ENCODE measurements around the gene APBB3. TPM values are rescaled to one million over a fixed set of nuclear protein-coding genes. Genes with fewer than 3 reads are reported as not detected.

The APBB3 gene
- polyA plus RNA-seq, 3 donors, result 4.9 to 211 (median 7.4) TPM

- DNase-seq, result peak in 1 of 3 donors; percentile 5
- Histone ChIP-seq H3K36me3 (replicated peaks in 1 of 2; ENCODE audit: control insufficient read depth in 1 of 2, insufficient read depth in 2 of 2, low read length in 2 of 2) (peaks cover 12 to 51% of the 10 kb centered on the region in 2 donors), H3K4me3 (replicated peaks in 1 of 3; ENCODE audit: low read depth in 2 of 3, low read length in 3 of 3) (no peak overlapping the region), H3K79me2 (ENCODE audit: insufficient read depth, low read length) (peaks cover 16% of the 10 kb centered on the region), H3K27ac (ENCODE audit: low read depth in 1 of 2, low read length in 2 of 2) (no peak overlapping the region), H2AFZ (ENCODE audit: insufficient read depth, low read depth, low read length, poor library complexity, severe bottlenecking) (no peak overlapping the region), H4K20me1 (ENCODE audit: insufficient read depth, low read length) (no peaks in the 10 kb centered on the region), H3K4me2 (replicated peaks; ENCODE audit: extremely low read depth, low read length, poor library complexity, severe bottlenecking) (no peak overlapping the region), H3K9ac (ENCODE audit: insufficient read depth, low read length, poor library complexity, severe bottlenecking) (no peak overlapping the region), H3K4me1 (ENCODE audit: control insufficient read depth in 1 of 2, insufficient read depth in 2 of 2, low read length in 2 of 2) (peaks cover 31 to 53% of the 10 kb centered on the region in 2 donors), H3K9me3 (replicated peaks in 1 of 2; ENCODE audit: control insufficient read depth in 1 of 2, insufficient read depth in 1 of 2, low read length in 2 of 2) (no peaks in the 10 kb centered on the region), H3K27me3 (ENCODE audit: control insufficient read depth in 2 of 2, insufficient read depth in 2 of 2, low read length in 2 of 2) (no peaks in the 10 kb centered on the region)
- no peaks in the 10 kb centered on the region for H3K9me3 Mint-ChIP-seq
- H3K27me3 Mint-ChIP-seq (ENCODE audit: low read depth in 3 of 3), result peaks cover 0 to 2% (median 2%) of the 10 kb centered on the region in 3 donors
- WGBS (ENCODE audit: insufficient coverage), result 100% methylated on average over 1 of the region's 3 CpGs
- TF ChIP-seq CTCF (IDR thresholded peaks at IDR 0.05), result no peak
- H3K27ac Mint-ChIP-seq, result peak overlapping the region in 3 of 7 donors; percentile 50 to 83 (median 78)
- peaks cover 43% of the 10 kb centered on the region for H3K4me1 Mint-ChIP-seq
- intact Hi-C loops (cut with micrococcal nuclease), result loop anchor here in 1 of 2 donors (2.0 kb wide), 1 partner anchor 61 kb away; no protein-coding TSS in a partner anchor
- H3K36me3 Mint-ChIP-seq, result peaks cover 43 to 74% of the 10 kb centered on the region in 2 donors
- H3K4me3 Mint-ChIP-seq, result no peak overlapping the region
Observed at GRCh38 chr5:140574165-140574564, 9.8 kb upstream of the APBB3 start.

DNA sequence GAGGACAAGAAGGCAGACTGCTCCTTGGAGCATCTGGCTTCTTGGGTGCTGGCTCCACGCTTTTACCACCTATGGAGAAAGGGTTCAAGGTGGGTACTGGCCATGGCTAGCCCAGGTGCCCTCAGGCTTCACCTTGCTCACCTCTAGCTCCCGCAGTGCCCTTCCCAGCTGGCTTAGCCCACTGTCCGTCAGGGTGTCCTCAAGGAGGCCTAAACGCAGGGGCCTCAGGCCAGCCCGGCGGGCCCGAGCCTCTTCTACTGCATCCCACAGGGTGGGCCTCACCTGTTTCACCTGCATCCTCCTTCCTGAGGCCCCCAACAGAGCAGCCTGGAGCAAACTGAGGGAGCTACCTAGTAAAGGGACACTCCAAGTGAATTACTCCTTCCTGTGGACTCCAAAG is 9.3 kb upstream of the APBB3 start:
- 100% methylated on average over 6 of the region's 7 CpGs for whole genome bisulfite sequencing (ENCODE audit: insufficient coverage)

More for the DNA sequence above, 9.3 kb upstream of the APBB3 start:
- no peaks in the 10 kb centered on the region for H4K20me1 ChIP-seq (ENCODE audit: insufficient read depth, low read length)
- peaks cover 40 to 74% of the 10 kb centered on the region in 2 donors for H3K36me3 Mint-ChIP-seq
- DNase-seq, result no peak
- H3K27me3 Mint-ChIP-seq (ENCODE audit: low read depth in 3 of 3), result peaks cover 0 to 2% (median 2%) of the 10 kb centered on the region in 3 donors
- H3K4me3 ChIP-seq (replicated peaks in 1 of 3; ENCODE audit: low read depth in 2 of 3, low read length in 3 of 3), result no peak overlapping the region
- peak overlapping the region in 1 of 7 donors; percentile 25 for H3K27ac Mint-ChIP-seq
- H3K4me1 Mint-ChIP-seq, result peaks cover 48% of the 10 kb centered on the region
- no peak overlapping the region for H3K4me3 Mint-ChIP-seq
- no peak for TF ChIP-seq CTCF (IDR thresholded peaks at IDR 0.05)
- no peak overlapping the region for H3K27ac ChIP-seq (ENCODE audit: low read depth in 1 of 2, low read length in 2 of 2)
- no peaks in the 10 kb centered on the region for H3K9me3 Mint-ChIP-seq
- peaks cover 12 to 47% of the 10 kb centered on the region in 2 donors for H3K36me3 ChIP-seq (replicated peaks in 1 of 2; ENCODE audit: control insufficient read depth in 1 of 2, insufficient read depth in 2 of 2, low read length in 2 of 2)
- peaks cover 16% of the 10 kb centered on the region for H3K79me2 ChIP-seq (ENCODE audit: insufficient read depth, low read length)
- H2AFZ ChIP-seq (ENCODE audit: insufficient read depth, low read depth, low read length, poor library complexity, severe bottlenecking), result no peak overlapping the region
- H3K27me3 ChIP-seq (ENCODE audit: control insufficient read depth in 2 of 2, insufficient read depth in 2 of 2, low read length in 2 of 2), result no peaks in the 10 kb centered on the region
- H3K4me1 ChIP-seq (ENCODE audit: control insufficient read depth in 1 of 2, insufficient read depth in 2 of 2, low read length in 2 of 2), result peaks cover 36 to 58% of the 10 kb centered on the region in 2 donors
- H3K9ac ChIP-seq (ENCODE audit: insufficient read depth, low read length, poor library complexity, severe bottlenecking), result no peak overlapping the region
- H3K9me3 ChIP-seq (replicated peaks in 1 of 2; ENCODE audit: control insufficient read depth in 1 of 2, insufficient read depth in 1 of 2, low read length in 2 of 2), result no peaks in the 10 kb centered on the region
- no peak overlapping the region for H3K4me2 ChIP-seq (replicated peaks; ENCODE audit: extremely low read depth, low read length, poor library complexity, severe bottlenecking)
- intact Hi-C loops (cut with micrococcal nuclease), result loop anchor here in 1 of 2 donors (2.0 kb wide), 1 partner anchor 61 kb away; no protein-coding TSS in a partner anchor
